ENCODE data around the gene KLB.

KLB gene

DNA sequence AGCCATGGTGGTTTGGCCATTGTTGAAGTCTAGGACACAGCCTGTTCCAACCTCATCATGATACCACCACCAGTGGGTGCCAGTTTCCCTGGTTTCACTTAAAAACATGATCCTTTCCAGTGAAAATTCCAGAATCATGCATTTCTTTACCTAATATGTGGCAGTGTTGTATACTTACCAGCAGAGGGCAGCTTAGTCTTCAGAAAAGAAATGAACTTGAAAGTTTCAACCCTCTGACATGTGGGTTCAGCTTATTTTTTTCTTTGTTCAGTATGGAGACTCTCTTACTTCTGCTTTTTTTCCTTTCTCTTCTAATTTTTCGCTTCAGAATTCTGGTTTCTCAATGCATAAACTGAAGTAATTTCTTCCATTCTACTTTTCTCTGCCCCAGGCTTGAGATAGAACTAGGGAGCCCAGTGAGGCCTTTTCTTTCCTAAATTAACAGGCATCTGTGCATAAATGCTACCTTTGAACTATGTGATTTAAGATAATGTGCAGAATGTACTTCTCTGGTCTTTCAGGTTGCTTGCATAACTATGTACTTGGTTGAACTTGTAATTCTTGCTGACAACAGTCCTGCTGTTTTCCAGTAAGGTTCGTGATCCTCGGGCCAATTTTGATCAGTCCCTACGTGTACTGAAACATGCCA is 62.8 kb downstream of the KLB start:
- ChIA-PET POLR2A (interaction anchor here (1.0 to 1.6 kb wide), 2 partner anchors 58 to 169 kb away, joined by 3 to 10 read pairs; partner anchors contain the start of genes SMIM14 and UGDH), CTCF (interaction anchor here (0.6 to 2.9 kb wide), 68 partner anchors 9 to 848 kb away, joined by 3 to 57 read pairs (median 4); partner anchors contain the start of genes LIAS, N4BP2, PDS5A and RPL9)
- no peak overlapping the region for H3K4me3 ChIP-seq (ENCODE audit: low read depth, low read length)

DNA sequence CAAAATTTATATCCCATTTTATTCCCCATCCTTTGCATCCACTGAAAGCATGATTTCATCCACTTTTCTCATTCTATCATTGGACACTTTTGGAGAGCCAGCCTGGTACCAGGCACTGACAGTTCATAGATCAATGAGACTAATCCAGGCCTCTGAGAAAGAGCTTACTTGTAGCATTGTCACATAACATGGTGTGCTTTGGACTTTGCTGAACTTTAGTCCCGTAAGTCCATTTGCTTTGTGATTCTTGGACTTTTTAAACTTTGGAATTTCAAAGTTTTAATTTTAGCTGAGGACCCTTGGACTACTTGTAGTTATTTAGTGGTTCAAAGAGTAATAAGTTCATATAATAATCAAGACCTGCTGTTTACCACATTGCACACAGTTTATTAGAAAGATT is 63.7 kb downstream of the KLB start:
- no peak overlapping the region for H3K4me3 ChIP-seq (ENCODE audit: low read depth, low read length)
- POLR2A ChIA-PET, result no interaction called here
- CTCF ChIA-PET, result interaction anchor here (0.9 to 2.9 kb wide), 8 partner anchors 15 to 508 kb away, joined by 4 to 53 read pairs (median 10); partner anchors contain the start of genes PDS5A, SMIM14 and UGDH
- TF ChIP-seq, protein P1, sequence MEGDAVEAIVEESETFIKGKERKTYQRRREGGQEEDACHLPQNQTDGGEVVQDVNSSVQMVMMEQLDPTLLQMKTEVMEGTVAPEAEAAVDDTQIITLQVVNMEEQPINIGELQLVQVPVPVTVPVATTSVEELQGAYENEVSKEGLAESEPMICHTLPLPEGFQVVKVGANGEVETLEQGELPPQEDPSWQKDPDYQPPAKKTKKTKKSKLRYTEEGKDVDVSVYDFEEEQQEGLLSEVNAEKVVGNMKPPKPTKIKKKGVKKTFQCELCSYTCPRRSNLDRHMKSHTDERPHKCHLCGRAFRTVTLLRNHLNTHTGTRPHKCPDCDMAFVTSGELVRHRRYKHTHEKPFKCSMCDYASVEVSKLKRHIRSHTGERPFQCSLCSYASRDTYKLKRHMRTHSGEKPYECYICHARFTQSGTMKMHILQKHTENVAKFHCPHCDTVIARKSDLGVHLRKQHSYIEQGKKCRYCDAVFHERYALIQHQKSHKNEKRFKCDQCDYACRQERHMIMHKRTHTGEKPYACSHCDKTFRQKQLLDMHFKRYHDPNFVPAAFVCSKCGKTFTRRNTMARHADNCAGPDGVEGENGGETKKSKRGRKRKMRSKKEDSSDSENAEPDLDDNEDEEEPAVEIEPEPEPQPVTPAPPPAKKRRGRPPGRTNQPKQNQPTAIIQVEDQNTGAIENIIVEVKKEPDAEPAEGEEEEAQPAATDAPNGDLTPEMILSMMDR (IDR thresholded peaks at IDR 0.05; ENCODE audit: insufficient read depth, low read length, missing control alignments), result no peak
- no peak for DNase-seq (ENCODE audit: low read depth, low spot score)

More for the DNA sequence above, 62.8 kb downstream of the KLB start:
- peak; percentile 67 for DNase-seq (ENCODE audit: low read depth, low spot score)
- TF ChIP-seq, protein P1 (IDR thresholded peaks at IDR 0.05; ENCODE audit: insufficient read depth, low read length, missing control alignments), result peak; percentile 61

DNA sequence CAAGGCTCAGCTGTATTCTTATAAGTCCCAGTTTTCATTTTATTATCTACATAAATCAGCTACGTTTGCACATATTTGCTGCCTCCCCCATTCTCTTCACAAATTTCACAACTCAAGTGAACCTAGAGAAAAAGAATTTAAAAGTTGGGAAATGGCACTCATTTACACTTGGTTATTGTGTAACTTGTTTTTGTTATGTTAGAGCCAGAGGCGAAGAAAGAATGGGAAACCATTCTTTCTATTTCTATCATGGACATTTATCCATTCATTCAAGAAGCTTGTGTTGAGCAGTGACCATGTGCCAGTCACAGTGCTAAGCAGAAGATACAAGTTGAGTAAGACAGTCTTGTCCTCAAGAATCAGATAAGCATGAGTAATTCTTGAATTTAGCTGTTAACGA is 65.7 kb downstream of the KLB start:
- POLR2A ChIA-PET, result no interaction called here
- H3K4me3 ChIP-seq (ENCODE audit: low read depth, low read length), result no peak overlapping the region
- TF ChIP-seq, protein P1 (IDR thresholded peaks at IDR 0.05; ENCODE audit: insufficient read depth, low read length, missing control alignments), result no peak
- CTCF ChIA-PET, result interaction anchor here (1.0 to 2.4 kb wide), 4 partner anchors 27 to 506 kb away, joined by 4 to 8 read pairs (median 5); partner anchors contain the start of gene PDS5A
- DNase-seq (ENCODE audit: low read depth, low spot score), result no peak

DNA sequence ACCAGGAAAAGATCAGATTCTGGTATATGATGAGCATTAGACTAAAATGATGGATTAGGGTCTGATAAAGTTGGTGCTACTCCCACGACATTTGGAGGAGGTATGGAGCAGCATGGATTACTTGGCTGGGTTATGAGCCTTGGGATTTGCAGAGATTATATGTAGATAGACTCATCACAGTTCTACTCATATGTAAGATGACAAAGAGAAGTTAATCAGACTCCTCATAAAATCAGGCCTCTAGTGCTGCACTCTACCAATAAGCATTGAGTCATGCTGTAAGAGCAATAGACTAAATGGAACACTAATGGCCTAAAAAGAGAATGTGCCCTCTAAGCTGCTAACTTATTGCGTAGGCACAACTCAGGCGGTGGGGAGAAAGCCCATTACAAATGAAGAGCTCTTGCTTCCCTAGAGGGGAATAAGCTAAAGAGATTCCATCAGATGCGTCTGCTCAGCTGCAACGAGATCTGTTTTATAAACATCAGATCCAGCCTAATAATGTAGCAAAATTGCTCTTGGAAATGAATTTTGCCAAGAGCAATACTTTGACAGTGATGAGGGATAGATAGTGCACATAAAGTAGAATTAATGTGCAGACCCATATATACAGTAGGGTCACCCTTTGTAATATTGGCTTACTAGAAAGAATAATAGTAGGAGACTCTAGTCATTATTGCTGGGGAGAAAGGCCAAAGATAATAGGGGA is 69.6 kb downstream of the KLB start:
- H3K4me3 ChIP-seq (ENCODE audit: low read depth, low read length), result no peak overlapping the region
- CTCF ChIA-PET, result interaction anchor here (0.9 to 2.1 kb wide), 4 partner anchors 19 to 502 kb away, joined by 3 to 6 read pairs (median 4); partner anchors contain the start of gene SMIM14
- no peak for DNase-seq (ENCODE audit: low read depth, low spot score)
- TF ChIP-seq, protein P1 (IDR thresholded peaks at IDR 0.05; ENCODE audit: insufficient read depth, low read length, missing control alignments), result no peak
- POLR2A ChIA-PET, result interaction anchor here (1.2 kb wide), 1 partner anchor 51 kb away, joined by 7 read pairs; the partner anchor contains the start of gene UGDH

GRCh38 chr4:39480251-39480650 is 73.5 kb downstream of the KLB start:
- ChIA-PET POLR2A (no interaction called here), CTCF (interaction anchor here (1.3 to 3.3 kb wide), 2 partner anchors 11 to 498 kb away, joined by 4 to 14 read pairs; no protein-coding TSS in a partner anchor)
- TF ChIP-seq, protein P1 (IDR thresholded peaks at IDR 0.05; ENCODE audit: insufficient read depth, low read length, missing control alignments), result no peak
- no peak overlapping the region for H3K4me3 ChIP-seq (ENCODE audit: low read depth, low read length)
- no peak for DNase-seq (ENCODE audit: low read depth, low spot score)
